ENCODE measurements around the gene ALOX5. TPM values are rescaled to one million over a fixed set of nuclear protein-coding genes. Genes with fewer than 3 reads are reported as not detected.

Gene ALOX5
- total and polyA plus RNA-seq, 10 of the 15 experiments (the other 5 are each of a cell fraction or from before 2014, with no cell fraction given) = 0.43 to 102 (median 34.2) TPM

DNA sequence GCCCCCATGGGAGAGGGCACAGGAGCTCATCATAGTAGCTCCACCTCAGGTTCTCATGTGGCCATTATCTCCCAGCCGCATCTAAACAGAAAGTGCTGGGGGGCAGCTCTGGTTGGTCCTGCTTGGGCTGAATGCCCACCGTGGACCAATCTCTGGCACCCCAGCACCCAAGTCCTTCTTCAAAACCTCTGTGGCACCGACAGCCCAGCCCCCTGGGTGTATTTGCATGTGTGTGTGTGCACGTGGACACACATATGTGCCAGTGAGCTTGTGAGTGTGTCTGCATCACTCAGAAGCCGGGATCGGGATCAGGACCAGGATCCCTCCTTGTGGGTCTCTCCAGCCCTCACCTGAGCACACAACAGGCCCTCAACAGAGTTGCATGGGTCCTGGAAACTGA, 68.2 kb downstream of the ALOX5 start:
- SMC1A ChIA-PET (ENCODE audit: uncharacterized antibody, unreplicated experiment) = no interaction called here
- Histone ChIP-seq H4K20me1 (ENCODE audit: control insufficient read depth, insufficient read depth) (no peaks in the 10 kb centered on the region), H3K4me1 (ENCODE audit: control insufficient read depth, insufficient read depth, low read length) (no peaks in the 10 kb centered on the region), H3K9ac (ENCODE audit: control insufficient read depth, insufficient read depth, low read length) (no peak overlapping the region), H3K36me3 (ENCODE audit: control insufficient read depth in 2 of 2, insufficient read depth in 2 of 2, low read length in 1 of 2) (no peaks in the 10 kb centered on the region), H3K27me3 (replicated peaks in 1 of 2; ENCODE audit: control insufficient read depth in 2 of 2, insufficient read depth in 2 of 2, low read length in 1 of 2) (no peaks in the 10 kb centered on the region), H3K4me3 (no peak overlapping the region), H3K27ac (ENCODE audit: control insufficient read depth, insufficient read depth) (no peak overlapping the region), H3K4me2 (ENCODE audit: control insufficient read depth, insufficient read depth) (no peak overlapping the region), H2AFZ (ENCODE audit: control insufficient read depth, low read depth, low read length) (no peak overlapping the region), H3K9me3 (replicated peaks; ENCODE audit: control insufficient read depth, insufficient read depth, low read length) (peaks cover 2% of the 10 kb centered on the region; the same call in 2 of the 3 replicates), H3K79me2 (ENCODE audit: control insufficient read depth, insufficient read depth, low read length) (no peaks in the 10 kb centered on the region)
- FAIRE-seq = no peak
- POLR2A ChIA-PET = interaction anchor here (0.8 kb wide), 1 partner anchor 90 kb away, joined by 6 read pairs; no protein-coding TSS in a partner anchor
- no TSS peak for BruUV-seq (replicated peaks)
- RAD21 ChIA-PET (ENCODE audit: unreplicated experiment) = no interaction called here
- in situ Hi-C loops (cut with MboI) = no loop called here
- 55% methylated on average over 6 of the region's 6 CpGs for WGBS (ENCODE audit: insufficient coverage, insufficient replicate concordance, low lambda C conversion rate, missing lambda C conversion rate)
- intact Hi-C loops (cut with micrococcal nuclease; ENCODE audit: unreplicated experiment) = no loop called here
- no peak for DNase-seq (ENCODE audit: low read depth, low spot score)
- CTCF ChIA-PET = no interaction called here
- no peak for ATAC-seq
- TF ChIP-seq CHD2 (IDR thresholded peaks at IDR 0.05; ENCODE audit: borderline replicate concordance, low read depth, low read length) (no peak), MTA2 (IDR thresholded peaks at IDR 0.05; ENCODE audit: low read depth) (no peak), SUPT20H (IDR thresholded peaks at IDR 0.05; ENCODE audit: borderline replicate concordance, control insufficient read depth, low read depth, low read length) (no peak), SIX5 (IDR thresholded peaks at IDR 0.05; ENCODE audit: low read depth, low read length, severe bottlenecking) (no peak), TARDBP (IDR thresholded peaks at IDR 0.05; ENCODE audit: borderline replicate concordance) (no peak), PAX8 (IDR thresholded peaks at IDR 0.05) (no peak), SMARCA5 (IDR thresholded peaks at IDR 0.05) (no peak), EGR1 (IDR thresholded peaks at IDR 0.05; ENCODE audit: borderline replicate concordance in 1 of 2, low read depth in 2 of 2, low read length in 2 of 2) (no peak), BMI1 (IDR thresholded peaks at IDR 0.05; ENCODE audit: borderline replicate concordance) (no peak), DPF2 (IDR thresholded peaks at IDR 0.05) (no peak), IKZF2 (IDR thresholded peaks at IDR 0.05) (no peak), RFX5 (IDR thresholded peaks at IDR 0.05; ENCODE audit: low read depth, low read length) (no peak), MEF2A (IDR thresholded peaks at IDR 0.05; ENCODE audit: insufficient read depth, low read depth, low read length) (no peak), CREB1 (IDR thresholded peaks at IDR 0.05; ENCODE audit: low read depth) (no peak)
- TF ChIP-seq, protein P1, sequence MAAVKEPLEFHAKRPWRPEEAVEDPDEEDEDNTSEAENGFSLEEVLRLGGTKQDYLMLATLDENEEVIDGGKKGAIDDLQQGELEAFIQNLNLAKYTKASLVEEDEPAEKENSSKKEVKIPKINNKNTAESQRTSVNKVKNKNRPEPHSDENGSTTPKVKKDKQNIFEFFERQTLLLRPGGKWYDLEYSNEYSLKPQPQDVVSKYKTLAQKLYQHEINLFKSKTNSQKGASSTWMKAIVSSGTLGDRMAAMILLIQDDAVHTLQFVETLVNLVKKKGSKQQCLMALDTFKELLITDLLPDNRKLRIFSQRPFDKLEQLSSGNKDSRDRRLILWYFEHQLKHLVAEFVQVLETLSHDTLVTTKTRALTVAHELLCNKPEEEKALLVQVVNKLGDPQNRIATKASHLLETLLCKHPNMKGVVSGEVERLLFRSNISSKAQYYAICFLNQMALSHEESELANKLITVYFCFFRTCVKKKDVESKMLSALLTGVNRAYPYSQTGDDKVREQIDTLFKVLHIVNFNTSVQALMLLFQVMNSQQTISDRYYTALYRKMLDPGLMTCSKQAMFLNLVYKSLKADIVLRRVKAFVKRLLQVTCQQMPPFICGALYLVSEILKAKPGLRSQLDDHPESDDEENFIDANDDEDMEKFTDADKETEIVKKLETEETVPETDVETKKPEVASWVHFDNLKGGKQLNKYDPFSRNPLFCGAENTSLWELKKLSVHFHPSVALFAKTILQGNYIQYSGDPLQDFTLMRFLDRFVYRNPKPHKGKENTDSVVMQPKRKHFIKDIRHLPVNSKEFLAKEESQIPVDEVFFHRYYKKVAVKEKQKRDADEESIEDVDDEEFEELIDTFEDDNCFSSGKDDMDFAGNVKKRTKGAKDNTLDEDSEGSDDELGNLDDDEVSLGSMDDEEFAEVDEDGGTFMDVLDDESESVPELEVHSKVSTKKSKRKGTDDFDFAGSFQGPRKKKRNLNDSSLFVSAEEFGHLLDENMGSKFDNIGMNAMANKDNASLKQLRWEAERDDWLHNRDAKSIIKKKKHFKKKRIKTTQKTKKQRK (IDR thresholded peaks at IDR 0.05; ENCODE audit: low read depth, low read length) = no peak
- TF ChIP-seq, protein P2, sequence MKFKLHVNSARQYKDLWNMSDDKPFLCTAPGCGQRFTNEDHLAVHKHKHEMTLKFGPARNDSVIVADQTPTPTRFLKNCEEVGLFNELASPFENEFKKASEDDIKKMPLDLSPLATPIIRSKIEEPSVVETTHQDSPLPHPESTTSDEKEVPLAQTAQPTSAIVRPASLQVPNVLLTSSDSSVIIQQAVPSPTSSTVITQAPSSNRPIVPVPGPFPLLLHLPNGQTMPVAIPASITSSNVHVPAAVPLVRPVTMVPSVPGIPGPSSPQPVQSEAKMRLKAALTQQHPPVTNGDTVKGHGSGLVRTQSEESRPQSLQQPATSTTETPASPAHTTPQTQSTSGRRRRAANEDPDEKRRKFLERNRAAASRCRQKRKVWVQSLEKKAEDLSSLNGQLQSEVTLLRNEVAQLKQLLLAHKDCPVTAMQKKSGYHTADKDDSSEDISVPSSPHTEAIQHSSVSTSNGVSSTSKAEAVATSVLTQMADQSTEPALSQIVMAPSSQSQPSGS (IDR thresholded peaks at IDR 0.05; ENCODE audit: low read length) = no peak
- TF ChIP-seq, protein P3, sequence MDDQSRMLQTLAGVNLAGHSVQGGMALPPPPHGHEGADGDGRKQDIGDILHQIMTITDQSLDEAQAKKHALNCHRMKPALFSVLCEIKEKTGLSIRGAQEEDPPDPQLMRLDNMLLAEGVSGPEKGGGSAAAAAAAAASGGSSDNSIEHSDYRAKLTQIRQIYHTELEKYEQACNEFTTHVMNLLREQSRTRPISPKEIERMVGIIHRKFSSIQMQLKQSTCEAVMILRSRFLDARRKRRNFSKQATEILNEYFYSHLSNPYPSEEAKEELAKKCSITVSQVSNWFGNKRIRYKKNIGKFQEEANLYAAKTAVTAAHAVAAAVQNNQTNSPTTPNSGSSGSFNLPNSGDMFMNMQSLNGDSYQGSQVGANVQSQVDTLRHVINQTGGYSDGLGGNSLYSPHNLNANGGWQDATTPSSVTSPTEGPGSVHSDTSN (IDR thresholded peaks at IDR 0.05; ENCODE audit: insufficient replicate concordance, low read depth, low read length) = no peak
